ENCODE measurements around the gene BAIAP2L1.

DNA sequence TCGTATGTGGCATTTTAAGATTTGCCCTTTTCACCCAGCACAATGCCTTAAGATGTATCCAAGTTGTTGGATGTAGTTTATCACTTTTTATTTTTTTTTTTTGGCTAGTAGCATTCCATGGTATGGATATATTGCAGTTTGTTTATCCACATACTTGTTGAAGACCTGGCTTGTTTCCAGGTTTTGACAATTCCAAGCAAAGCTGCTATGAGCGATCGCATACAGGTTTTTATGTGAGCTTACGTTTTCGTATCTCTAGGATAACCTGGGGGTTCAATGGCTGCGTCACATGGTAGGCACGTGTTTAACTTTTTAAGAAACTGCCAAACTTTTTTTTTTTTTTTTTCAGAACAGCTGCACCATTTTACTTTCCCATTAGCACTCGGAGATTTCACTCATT, 32.2 kb downstream of the BAIAP2L1 start:
- TF ChIP-seq EP300 (IDR thresholded peaks at IDR 0.05; ENCODE audit: low read depth), result no peak
- TF ChIP-seq, protein P1, sequence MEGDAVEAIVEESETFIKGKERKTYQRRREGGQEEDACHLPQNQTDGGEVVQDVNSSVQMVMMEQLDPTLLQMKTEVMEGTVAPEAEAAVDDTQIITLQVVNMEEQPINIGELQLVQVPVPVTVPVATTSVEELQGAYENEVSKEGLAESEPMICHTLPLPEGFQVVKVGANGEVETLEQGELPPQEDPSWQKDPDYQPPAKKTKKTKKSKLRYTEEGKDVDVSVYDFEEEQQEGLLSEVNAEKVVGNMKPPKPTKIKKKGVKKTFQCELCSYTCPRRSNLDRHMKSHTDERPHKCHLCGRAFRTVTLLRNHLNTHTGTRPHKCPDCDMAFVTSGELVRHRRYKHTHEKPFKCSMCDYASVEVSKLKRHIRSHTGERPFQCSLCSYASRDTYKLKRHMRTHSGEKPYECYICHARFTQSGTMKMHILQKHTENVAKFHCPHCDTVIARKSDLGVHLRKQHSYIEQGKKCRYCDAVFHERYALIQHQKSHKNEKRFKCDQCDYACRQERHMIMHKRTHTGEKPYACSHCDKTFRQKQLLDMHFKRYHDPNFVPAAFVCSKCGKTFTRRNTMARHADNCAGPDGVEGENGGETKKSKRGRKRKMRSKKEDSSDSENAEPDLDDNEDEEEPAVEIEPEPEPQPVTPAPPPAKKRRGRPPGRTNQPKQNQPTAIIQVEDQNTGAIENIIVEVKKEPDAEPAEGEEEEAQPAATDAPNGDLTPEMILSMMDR (IDR thresholded peaks at IDR 0.05), result no peak

Data from transverse colon (tissue), 3 donors.